ENCODE data around the gene XPNPEP2.

DNA sequence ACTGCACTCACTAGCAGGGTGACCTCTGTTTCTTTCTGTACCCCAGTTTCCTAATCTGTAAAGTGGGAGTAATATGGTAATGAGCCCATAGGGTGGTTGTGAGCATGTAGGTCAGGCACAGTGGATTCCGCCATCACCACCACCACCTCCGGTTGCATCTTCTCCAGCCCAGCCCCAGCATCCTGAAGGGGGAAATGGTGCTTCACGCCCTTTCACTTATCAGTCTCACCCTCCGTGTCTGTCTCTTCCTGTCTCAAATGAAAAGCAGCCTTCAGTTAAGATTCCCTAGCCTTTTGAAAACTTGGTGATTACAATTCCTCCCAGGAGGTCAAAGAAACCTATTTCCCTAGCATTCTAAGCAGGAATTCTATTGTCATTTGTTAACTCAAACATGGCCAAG is 16.9 kb upstream of the XPNPEP2 start:
- TF ChIP-seq POLR2A (IDR thresholded peaks at IDR 0.05) (no peak), POLR2AphosphoS5 (IDR thresholded peaks at IDR 0.05) (no peak)
- TF ChIP-seq, protein P1, sequence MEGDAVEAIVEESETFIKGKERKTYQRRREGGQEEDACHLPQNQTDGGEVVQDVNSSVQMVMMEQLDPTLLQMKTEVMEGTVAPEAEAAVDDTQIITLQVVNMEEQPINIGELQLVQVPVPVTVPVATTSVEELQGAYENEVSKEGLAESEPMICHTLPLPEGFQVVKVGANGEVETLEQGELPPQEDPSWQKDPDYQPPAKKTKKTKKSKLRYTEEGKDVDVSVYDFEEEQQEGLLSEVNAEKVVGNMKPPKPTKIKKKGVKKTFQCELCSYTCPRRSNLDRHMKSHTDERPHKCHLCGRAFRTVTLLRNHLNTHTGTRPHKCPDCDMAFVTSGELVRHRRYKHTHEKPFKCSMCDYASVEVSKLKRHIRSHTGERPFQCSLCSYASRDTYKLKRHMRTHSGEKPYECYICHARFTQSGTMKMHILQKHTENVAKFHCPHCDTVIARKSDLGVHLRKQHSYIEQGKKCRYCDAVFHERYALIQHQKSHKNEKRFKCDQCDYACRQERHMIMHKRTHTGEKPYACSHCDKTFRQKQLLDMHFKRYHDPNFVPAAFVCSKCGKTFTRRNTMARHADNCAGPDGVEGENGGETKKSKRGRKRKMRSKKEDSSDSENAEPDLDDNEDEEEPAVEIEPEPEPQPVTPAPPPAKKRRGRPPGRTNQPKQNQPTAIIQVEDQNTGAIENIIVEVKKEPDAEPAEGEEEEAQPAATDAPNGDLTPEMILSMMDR (IDR thresholded peaks at IDR 0.05), result no peak
